Measurements from ENCODE around the gene NAT10.
A peak's percentile ranks its signal among the peaks of the same experiment; 100 is the strongest.
"Not testable (repeated sequence)": the region's sequence is repeated elsewhere in the genome, so short reads cannot be mapped to it uniquely, and the experiment has no call there.

Gene NAT10

DNA sequence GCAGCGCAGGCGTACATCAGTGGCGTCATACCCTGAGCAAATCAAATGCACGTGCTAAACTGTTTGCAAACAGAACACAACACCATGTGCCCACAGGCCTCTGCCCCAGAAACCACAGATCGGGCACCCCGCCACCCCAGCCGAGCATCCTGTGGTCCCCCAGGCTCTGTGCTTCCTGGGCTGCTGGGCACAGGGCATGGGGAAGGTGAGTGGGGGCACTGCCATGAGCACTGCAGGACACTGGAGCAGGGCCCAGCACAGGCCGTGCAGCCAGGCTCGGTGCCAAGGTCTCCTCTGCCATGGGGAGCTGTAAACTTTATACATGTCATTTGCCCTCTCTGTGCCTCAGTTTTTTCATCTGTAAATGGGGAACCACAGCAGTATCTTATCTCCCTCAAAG lies 62.5 kb downstream of the NAT10 start:
- no peak for DNase-seq (ENCODE audit: low read depth in 2 of 2)

DNA sequence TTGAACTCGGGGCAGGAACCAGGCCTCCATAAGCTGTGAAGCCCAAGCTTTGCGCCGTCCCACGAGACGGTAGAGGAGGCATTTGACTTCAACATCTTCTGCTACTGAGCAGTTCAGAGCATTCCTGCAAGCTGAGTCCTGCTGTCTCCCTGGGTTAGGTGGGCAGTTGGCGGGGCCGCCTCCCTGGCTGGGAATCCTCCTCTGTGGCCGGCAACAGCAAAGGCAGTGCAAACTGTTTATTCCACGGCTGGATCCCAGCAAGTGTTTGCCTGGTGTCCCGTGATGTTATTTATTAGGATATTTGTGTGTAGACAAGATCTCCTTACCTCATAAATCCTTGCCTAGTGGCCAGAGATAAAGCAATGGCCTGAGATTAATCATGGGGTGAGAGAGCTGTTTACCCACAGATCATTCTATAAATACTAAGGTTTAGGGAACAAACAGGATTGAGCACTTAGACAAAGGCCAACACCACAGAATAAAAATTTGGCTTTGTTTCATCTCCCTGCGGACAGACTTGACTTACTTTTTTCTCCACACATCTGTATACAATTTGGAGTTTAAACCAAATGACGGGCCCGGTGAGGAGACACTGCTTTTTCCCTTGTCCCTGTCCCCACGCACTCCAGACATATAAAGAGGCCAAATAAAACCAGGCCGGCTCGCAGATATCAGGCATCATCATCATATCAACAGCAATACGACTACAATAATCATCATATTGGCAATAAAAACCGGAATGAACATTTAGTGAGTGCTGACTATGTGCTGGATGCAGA lies 63.4 kb downstream of the NAT10 start:
- DNase-seq (ENCODE audit: low read depth in 2 of 2) = no peak

DNA sequence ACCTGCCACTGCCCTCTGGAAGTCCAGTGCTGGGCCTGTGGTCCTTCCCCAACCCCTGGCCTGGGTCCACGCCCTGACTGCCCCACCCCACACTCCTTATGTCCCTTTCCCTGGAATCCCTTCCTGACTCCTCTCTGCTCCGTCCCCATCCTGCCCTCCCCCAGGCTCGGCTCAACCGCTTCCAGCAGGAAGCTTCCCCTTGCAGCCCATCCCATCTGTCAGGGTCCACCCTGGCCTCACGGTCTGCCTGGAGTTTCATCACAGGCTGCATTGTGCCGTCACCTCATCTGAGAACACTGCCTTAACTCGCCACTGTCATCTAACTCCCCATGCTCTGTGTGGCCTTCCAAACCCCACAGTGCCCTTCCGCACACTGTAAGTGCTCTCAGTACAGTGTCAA lies 64.3 kb downstream of the NAT10 start:
- DNase-seq (ENCODE audit: low read depth in 2 of 2) = no peak

DNA sequence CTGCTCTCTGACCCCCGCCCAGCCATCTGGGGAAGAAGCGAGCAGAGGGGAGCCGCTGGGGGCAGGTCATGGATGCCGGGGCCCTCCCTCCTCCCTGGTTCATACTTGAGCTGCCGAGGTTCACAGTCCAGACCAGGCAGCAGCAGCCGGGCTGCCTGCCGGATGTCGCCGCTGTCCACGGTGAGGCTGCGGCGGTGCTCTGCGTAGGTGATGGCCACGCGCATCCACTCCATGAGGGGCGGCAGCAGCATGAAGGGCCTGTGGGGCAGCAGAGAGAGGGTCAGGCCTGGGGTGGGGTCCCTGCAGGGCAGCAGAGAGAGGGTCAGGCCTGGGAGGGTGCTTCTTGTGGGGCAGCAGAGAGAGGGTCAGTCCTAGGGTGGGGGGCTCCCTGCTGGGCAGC lies 67.6 kb downstream of the NAT10 start:
- DNase-seq (ENCODE audit: low read depth in 2 of 2) = no peak

DNA sequence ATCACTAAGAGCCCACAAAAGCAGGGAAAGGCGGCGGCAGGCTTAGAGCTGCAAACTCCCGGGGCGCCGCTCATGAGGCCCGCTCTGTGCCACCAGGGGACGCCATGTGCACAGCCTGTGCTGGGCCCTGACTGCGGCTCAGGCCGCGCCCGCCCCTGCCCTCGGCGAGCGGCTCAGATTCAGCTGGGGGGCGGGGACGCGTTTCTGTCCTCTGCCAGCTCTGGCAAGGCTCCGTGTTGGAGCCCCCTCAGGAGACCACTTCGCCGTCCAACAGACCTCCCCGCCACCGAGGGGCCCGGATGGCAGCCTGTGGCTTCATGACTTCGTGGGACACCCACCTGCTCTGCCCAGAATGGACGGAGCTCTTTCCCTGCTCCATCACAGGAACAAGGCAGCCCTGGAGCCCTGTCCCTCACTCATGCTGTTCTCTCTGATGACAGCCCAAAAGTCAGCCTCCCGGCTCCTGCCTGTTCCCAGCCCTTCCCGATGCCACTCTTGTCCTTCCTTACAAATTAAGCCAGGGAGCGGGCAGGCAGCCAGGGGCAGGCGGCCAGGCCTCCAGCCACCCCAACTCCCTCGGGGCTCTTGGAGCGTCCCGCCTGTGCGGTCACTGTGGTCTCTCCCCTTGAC lies 69.1 kb downstream of the NAT10 start:
- peak; percentile 70 to 71 for DNase-seq (ENCODE audit: low read depth in 2 of 2)

DNA sequence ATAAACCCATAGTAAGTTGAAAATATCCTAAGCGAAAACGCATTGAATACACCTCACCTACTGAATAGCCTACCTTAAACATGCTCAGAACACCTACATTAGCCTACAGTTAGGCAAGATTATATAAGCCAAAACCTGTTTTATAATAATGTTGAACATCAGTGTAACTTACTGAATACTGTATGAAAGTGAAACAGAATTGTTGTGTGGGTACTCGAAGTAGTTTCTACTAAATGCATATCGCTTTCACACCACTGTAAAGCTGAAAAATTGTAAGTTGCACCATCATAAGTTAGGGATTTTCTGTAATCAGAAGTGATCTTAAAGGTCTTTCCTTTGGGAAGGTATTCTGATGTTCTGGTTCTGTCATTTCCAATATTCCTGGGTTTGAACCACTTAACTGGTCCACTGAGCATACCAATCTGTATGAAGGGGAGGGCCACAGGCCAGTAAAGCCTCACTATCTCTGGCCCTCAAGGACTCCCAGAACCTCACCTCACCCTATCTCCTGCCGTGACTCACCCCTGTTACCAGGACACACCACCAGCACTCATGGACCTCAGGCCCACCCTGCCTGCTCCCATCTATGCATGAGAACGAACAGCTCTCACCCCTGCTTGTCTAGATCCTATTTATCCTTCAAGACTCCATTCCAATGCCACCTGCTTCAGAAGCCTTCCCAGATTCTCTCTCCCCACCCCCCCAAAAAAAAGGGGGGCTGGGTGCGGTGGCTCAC lies 70.0 kb downstream of the NAT10 start:
- no peak for DNase-seq (ENCODE audit: low read depth in 2 of 2)

DNA sequence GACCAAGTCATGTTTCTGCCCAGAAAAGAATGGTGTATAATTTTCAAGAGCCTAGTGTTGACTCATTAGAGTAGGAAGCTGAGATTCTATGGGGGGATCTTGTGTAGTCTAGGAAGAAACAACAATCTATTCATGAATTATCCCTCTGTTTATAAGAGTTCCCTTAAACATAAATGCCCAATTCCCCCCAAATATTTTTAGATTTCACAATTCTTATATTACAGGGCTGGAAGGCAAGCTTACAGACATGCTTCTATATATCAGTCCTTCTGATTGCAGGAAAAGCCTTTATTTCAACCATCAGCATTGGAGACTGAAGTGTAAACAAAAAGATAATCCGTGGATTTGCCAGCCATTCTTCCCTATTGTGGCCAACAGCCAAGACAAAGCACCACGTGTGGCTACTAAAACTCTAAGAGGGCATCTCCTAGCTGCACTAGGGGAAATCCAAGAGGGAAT lies 71.4 kb downstream of the NAT10 start:
- no peak for DNase-seq (ENCODE audit: low read depth in 2 of 2)

DNA sequence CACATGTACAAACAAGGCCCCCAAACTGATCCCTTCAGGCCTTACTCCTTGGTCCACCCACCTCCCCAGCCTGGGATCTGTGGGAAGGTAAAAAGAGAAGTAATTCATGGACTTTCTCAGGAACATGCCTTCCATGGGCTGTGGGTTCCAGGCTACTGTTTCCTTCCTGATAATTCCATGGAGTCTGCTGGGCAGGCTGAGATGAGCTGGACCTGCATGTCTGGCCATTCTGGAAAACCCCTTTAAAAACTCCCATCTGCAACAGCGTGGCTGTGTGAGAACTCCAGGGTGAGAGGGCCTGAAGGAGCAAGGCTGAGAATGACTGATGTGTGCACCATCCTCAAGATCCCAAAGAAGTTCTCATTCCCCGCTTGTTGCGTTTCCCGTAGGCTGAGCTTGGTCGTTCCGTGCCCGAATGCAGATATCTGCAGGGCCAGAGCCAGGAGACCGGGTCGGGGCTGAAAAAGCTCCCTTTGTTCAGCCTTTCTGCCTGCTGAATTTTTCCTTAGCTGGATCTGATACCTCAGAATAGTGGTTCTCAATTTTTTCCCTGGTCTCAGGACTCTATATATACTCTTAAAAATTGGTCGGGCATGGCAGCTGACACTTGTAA lies 72.9 kb downstream of the NAT10 start:
- no peak for DNase-seq (ENCODE audit: low read depth in 2 of 2)

DNA sequence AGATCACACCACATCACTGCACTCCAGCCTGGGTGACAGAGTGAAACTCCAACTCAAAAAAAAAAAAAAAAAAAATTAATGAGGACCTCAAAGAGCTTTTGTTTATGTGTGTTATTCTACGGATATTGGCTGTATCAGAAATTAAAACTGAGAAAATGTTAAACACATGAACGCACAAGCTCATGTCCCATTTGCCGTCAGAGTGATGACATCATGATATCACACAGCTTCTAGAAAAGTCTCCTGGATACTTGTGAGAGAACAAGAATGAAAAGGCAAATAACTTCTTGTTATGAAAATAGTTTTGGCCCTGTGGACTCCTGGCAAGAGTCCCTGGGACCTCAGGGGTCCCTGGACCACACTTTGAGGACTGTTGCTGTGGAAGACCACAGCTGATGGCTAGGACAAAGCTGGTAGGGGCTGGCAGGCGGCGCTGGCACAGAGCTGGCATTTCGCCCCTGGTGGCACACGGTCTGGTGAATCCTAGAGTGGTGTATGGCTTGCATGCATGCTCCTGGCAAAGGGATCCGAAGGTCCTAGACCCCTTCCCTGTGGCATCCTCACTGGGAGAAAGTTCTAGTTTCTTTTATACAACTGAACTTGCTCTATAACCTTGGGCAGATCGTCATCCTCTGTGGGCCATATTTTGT lies 73.7 kb downstream of the NAT10 start:
- DNase-seq (ENCODE audit: low read depth in 2 of 2) = no peak

DNA sequence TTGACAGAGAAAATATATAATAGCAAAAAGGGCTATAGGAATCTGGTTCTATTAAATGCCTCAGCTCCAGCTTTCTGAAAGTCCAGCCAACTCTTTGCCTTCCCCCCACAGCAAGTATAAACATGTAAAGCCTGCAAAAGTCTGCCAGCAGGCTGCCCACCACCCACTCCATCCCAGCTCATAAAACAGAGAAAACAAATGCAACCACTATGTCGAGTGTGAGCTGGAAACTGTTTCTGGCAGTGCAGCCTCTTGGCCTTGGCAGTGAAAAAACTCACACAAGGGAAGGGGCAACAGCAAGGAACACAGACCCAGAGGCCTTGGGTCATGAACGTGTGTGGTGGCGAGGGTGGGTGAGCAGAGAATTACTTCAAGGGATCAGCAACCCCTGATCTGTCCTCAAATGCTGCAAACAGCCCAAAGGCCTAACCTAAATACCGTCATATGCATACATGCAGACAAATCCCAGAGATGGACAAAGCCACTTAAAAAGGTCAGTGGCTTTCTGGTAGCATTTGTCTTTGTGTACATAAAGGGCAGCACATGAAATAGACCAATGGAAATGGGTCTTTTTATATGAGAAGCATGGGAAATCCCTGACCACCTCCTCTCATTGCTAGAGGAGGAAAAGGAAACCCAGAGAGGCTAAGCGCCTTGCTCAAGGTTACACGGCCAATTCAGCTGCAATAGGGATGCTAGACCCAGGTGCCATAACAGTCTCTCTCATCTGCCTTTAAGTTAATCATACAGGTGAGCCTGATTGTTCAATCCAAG lies 74.8 kb downstream of the NAT10 start:
- DNase-seq (ENCODE audit: low read depth in 2 of 2) = no peak

DNA sequence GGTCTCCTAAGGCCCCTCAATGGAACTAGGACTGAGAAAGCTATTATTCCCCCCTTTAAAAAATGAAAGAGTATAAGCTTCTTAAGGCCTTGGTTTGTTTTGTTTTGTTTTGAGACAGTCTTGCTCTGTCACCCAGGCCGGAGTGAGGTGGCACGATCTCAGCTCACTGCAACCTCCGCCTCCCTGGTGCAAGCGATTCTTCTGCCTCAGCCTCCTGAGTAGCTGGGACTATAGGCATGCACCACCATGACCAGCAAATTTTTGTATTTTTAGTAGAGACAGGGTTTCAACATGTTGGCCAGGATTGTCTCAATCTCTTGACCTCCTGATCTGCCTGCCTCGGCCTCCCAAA lies 75.4 kb downstream of the NAT10 start:
- DNase-seq (ENCODE audit: low read depth in 2 of 2) = not testable (repeated sequence)

DNA sequence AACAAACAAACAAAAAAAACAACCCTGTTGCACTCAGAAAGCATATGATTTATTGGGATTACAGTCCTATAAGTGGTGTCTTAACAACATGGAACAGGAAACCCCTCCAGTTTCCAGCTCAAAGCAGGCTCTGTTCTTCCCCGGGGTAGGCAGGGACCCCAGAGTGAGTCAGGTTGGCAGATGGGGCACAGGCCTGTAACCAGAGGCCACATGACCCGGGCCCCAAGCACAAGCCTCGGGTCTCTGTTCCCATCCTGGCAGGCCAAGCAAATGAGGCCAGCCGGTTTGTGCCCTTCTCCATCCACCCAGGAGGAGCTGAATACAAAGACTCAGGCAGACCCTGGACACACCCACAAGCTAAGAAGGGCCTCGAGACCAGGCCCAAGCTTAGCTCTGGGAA lies 75.8 kb downstream of the NAT10 start:
- DNase-seq (ENCODE audit: low read depth in 2 of 2) = no peak

DNA sequence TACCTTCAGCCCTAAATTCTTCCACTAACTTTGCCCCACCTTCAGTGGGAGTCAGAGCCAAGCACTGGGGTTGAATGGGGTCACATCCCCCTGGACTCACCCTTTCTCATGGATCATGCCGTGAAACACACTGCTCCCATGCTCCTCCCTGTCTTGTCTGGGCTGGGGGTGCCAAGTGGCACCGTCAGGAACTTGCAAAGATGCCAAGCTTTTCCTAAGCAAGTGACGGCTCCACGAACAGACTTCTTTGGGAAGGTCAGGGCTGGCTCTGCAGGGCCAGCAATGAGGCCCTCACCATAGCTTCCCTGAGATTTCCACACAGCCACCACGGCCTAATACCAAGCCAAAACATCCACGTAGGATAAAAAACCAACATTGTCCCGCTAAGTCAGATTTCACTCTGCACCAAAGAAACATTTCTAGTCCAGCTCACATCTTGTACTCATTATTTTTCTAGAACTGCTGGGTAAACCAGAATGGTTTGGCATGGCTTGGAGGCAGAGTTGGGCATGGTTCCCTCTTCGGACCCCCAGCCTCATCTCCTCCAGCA lies 76.5 kb downstream of the NAT10 start:
- no peak for DNase-seq (ENCODE audit: low read depth in 2 of 2)

DNA sequence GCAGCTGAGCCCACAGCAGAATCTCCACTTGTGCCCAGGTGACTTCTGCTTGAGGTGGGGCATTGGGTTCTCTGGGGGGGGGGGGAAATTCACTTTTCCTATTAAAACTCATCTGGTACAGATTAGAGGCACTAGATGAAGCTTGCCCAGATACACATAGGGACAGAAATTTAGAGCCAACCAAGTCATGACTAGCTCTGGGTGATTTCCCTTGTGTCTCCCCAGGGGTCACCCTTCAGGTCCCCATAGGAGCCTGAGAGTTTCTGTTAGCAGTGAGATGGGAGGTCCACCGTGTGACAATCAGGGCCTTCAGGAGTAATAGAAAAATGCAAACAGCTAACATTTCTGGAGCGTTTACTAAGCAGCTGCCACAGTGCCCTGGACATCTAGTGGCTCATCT lies 77.0 kb downstream of the NAT10 start:
- no peak for DNase-seq (ENCODE audit: low read depth in 2 of 2)

DNA sequence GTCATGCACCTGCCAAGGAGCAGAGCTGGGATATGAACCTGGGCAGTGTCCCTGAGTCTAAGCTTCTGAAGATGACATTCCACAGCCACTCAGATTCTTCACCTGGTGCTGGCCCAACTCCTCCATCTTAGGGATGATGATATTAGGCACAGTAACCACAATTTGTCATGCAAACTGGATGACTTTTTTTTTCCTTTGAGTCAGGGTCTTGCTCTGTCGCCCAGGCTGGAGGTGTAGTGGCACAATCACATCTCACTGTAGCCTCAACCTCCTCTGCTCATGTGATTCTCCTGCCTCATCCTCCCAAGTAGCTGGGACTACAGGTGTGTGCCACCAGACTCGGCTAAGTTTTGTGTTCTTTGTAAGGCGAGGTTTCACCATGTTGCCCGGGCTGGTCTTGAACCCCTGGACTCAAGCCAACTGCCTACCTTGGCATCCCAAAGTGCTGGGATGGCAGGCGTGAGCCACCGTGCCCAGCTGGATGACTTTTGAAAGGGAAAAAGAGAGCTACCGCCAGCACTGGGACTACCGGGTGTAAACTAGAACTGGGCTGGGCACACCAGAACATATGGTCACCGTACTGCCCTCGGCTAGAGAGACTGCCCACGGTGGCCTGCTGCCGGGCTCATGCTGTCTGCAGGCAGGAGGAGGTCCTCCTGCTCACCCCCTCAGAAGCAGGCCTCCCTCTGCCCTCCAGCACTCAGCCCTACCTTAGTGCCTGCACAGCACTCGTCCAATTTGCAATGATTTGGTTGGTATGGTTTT lies 77.7 kb downstream of the NAT10 start:
- no peak for DNase-seq (ENCODE audit: low read depth in 2 of 2)

DNA sequence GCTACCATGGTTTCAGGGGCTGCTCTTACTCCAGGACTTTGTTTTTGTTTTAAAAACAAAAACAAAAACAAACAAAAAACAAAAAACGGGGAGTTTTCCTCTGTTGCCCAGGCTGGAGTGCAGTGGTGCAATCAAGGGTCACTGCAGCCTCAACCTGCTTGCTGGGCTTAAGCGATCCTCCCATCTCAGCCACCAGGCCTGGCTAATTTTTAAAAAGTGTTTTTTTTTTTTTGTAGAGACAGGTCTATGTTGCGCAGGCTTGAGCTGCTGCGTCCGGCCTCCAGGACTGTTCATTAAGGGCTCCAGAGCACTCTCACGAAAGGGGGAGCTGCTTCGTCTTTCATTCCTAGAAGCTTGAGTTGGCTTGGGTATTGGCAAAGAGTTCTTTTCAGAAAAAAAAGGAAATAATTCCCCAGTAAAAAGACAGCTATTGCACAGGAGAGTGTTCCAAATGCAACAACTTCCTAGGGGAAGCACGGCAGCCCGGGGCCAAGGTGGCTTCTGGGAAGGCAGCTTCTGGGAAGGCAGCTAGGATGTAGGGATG lies 78.5 kb downstream of the NAT10 start:
- no peak for DNase-seq (ENCODE audit: low read depth in 2 of 2)

DNA sequence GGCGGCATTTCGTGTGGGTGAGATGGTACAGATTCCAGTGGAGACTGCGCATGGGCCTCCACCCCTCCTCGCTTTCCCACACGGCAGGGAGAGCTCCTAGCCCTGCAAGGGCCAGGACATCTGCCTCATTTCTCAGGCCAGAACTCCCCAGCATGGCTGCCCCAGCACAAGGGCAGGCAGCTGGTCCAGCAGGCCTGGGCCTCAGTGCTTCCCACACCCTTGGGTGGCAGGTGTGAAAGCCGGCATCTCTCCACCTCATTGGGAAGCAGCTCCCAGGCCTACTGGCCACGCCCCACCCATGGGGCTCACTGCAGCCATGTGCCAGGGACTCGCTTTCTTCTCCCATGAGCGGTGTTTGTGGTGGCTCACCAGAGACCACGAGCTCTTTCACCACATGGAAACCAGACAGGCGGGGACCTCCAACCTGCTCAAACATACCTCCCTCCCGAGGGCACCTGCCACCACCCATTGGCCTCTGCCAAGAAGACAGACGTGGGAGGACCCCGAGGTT lies 79.1 kb downstream of the NAT10 start:
- no peak for DNase-seq (ENCODE audit: low read depth in 2 of 2)

DNA sequence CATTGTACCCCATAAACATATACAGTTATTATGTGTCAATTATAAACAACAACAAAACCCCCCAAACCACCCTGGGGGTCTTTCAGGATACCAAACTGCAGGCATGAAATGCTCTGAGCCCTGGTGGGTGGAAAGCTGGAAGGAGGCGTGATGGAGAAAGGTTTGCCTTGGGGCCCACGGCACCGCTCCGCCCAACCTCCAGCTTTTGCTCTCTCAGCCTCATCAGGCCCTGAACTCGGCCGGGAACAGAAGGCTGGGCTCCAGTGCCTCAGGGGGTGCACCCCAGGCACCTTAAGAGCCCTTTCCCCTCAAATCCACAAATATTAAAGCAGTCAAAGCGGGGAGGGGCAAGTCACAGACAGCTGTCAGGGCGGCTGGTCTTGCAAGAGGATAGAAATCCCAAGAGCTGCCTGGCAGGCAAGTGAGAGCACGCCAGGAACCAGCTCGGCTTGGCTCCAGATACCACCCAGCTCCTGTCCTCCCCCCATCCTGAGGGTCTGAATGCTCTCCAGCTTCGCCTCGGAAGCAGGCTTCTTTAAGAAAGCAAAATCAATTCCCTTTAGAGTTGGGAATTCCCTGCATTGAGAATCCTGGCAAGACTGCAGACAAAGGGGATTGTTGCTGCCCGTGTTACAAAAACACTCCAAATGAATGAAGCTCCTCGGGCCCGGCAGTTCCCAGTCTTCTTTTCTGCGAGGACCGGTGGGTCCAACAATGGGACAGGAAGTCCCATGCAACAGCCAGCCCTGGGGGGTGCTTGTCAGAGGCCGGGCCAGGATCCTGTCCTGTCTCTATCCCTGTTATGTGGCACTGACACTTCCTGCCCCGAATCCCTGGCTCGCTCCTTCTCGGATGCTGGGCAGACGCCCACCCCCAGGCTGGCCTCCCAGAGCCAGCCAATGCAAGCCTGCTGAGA lies 80.8 kb downstream of the NAT10 start:
- no peak for DNase-seq (ENCODE audit: low read depth in 2 of 2)

DNA sequence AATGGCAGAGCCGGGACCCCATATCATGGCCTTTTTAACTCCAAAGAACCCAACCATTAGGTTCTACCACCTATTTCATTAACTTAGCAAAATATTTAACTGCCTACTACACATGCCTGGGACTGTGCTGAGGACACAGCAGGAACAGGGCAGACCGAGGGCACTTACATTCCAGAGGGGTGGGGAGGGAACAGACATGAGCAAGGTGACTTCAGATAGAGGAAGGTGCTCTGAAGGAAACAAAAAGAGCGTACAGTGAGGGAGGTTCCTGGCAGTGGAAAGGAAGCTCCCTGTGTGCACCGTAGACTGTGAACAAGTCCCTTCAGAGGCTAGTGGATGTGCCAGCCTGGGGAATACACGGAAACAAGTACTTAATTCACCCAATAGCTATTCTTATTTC lies 82.8 kb downstream of the NAT10 start:
- no peak for DNase-seq (ENCODE audit: low read depth in 2 of 2)

Measured in stimulated activated CD8-positive, alpha-beta memory T cell treated with anti-CD3 and anti-CD28 coated beads, Interleukin-15, amount 100 ng/mL, for 48 hours (primary cell).